MM.1S (cell line): ENCODE results near the gene NDUFA8.

ENCODE experiments used
- DNase-seq: peaks from one replicate; pipeline ENCODE4 v3.0.0-alpha.2; 2015
- H2AFZ ChIP-seq: fragments of 300-600 bp; sonication (generic); 2 replicates; pipeline ENCODE4 v1.6.0; 2016; ENCODE audit warnings: antibody characterized with exemption, low read length
- H3F3A ChIP-seq: fragments of 300-600 bp; sonication (generic); 2 replicates; pipeline ENCODE4 v1.6.1; 2016; ENCODE audit warnings: mild to moderate bottlenecking, antibody characterized with exemption, low read length, moderate library complexity, mixed read lengths; ENCODE audit not compliant: insufficient read depth
- H3K27ac ChIP-seq: fragments of 300-600 bp; sonication (generic); 2 replicates; pipeline ENCODE4 v1.5.1; 2016; ENCODE audit warnings: mild to moderate bottlenecking, low read length
- H3K27me3 ChIP-seq: fragments of 300-600 bp; sonication (generic); replicated peaks from 2 replicates; pipeline ENCODE4 v1.6.0; 2016; ENCODE audit warnings: low read length; ENCODE audit not compliant: insufficient read depth
- H3K36me3 ChIP-seq: fragments of 300-600 bp; sonication (generic); replicated peaks from 2 replicates; pipeline ENCODE4 v1.6.1; 2016; ENCODE audit warnings: mild to moderate bottlenecking, low read length, mixed read lengths; ENCODE audit not compliant: insufficient read depth
- H3K4me1 ChIP-seq: fragments of 300-600 bp; sonication (generic); 2 replicates; pipeline ENCODE4 v1.6.1; 2016; ENCODE audit warnings: low read length, mixed read lengths
- H3K4me2 ChIP-seq: fragments of 300-600 bp; sonication (generic); 2 replicates; pipeline ENCODE4 v1.6.0; 2016; ENCODE audit warnings: low read depth, low read length
- H3K4me3 ChIP-seq: fragments of 300-600 bp; sonication (generic); 2 replicates; pipeline ENCODE4 v1.5.1; 2016; ENCODE audit warnings: low read length, mixed read lengths
- H3K79me2 ChIP-seq: fragments of 300-600 bp; sonication (generic); 2 replicates; pipeline ENCODE4 v1.6.1; 2016; ENCODE audit warnings: mixed run types, low read length, mixed read lengths
- H3K9ac ChIP-seq: fragments of 300-600 bp; sonication (generic); 2 replicates; pipeline ENCODE4 v1.6.1; 2016; ENCODE audit warnings: low read length, mixed read lengths
- H3K9me2 ChIP-seq: fragments of 300-600 bp; sonication (generic); replicated peaks from 2 replicates; pipeline ENCODE4 v1.6.1; 2016; ENCODE audit warnings: mild to moderate bottlenecking, low read length, mixed read lengths; ENCODE audit not compliant: insufficient read depth
- H3K9me3 ChIP-seq: fragments of 300-600 bp; sonication (generic); replicated peaks from 2 replicates; pipeline ENCODE4 v1.6.1; 2016; ENCODE audit warnings: mild to moderate bottlenecking, low read length, mixed read lengths; ENCODE audit not compliant: insufficient read depth
- H4K20me1 ChIP-seq: fragments of 300-600 bp; sonication (generic); 2 replicates; pipeline ENCODE4 v1.6.1; 2016; ENCODE audit warnings: mild to moderate bottlenecking, low read length, moderate library complexity, mixed read lengths; ENCODE audit not compliant: insufficient read depth
- EZH2 ChIP-seq: fragments of 300-600 bp; sonication (generic); optimal IDR thresholded peaks from 2 replicates; pipeline ENCODE3; 2017; ENCODE audit warnings: low read depth, mild to moderate bottlenecking, antibody characterized with exemption, low read length, mixed read lengths
- EZH2phosphoT487 ChIP-seq: fragments of 300-600 bp; sonication (generic); IDR thresholded peaks from 2 replicates; pipeline ENCODE4 v1.6.1; 2018; ENCODE audit warnings: antibody characterized with exemption, low read length
- TF ChIP-seq, protein P1 (sequence below): fragments of 300-600 bp; sonication (generic); IDR thresholded peaks from 2 replicates; pipeline ENCODE4 v1.5.1; 2016; ENCODE audit warnings: antibody characterized with exemption, low read length, mixed read lengths

Gene NDUFA8

DNA sequence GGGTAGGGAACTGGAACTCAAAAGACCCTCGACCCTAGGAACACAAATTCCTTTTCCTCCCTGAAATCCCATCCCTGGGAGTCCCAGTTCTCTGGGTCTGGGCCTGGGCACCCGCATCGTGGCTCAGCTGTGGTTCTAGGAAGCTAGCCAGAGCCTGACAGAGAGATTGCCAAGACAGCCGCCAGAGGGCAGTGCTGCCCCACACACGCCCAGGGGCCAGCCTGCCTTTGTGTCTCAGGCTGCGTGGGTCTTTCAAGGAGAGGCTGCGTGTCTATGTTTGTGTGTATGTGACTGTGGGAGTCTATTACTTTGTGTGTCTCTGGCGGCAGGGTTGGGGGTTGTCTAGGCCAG lies 34.4 kb downstream of the NDUFA8 start:
- peak; percentile 59 for DNase-seq
- H3K27me3 ChIP-seq: peaks cover 18% of the 10 kb centered on the region
- no peaks in the 10 kb centered on the region for H3K36me3 ChIP-seq
- no peaks in the 10 kb centered on the region for H3K9me2 ChIP-seq
- H3K9ac ChIP-seq: no peak overlapping the region
- no peaks in the 10 kb centered on the region for H3K4me1 ChIP-seq
- TF ChIP-seq, protein P1, sequence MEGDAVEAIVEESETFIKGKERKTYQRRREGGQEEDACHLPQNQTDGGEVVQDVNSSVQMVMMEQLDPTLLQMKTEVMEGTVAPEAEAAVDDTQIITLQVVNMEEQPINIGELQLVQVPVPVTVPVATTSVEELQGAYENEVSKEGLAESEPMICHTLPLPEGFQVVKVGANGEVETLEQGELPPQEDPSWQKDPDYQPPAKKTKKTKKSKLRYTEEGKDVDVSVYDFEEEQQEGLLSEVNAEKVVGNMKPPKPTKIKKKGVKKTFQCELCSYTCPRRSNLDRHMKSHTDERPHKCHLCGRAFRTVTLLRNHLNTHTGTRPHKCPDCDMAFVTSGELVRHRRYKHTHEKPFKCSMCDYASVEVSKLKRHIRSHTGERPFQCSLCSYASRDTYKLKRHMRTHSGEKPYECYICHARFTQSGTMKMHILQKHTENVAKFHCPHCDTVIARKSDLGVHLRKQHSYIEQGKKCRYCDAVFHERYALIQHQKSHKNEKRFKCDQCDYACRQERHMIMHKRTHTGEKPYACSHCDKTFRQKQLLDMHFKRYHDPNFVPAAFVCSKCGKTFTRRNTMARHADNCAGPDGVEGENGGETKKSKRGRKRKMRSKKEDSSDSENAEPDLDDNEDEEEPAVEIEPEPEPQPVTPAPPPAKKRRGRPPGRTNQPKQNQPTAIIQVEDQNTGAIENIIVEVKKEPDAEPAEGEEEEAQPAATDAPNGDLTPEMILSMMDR: peak; percentile 96
- no peak for TF ChIP-seq EZH2
- no peaks in the 10 kb centered on the region for H3F3A ChIP-seq
- no peaks in the 10 kb centered on the region for H4K20me1 ChIP-seq
- H3K79me2 ChIP-seq: no peaks in the 10 kb centered on the region
- no peak overlapping the region for H3K27ac ChIP-seq
- H3K9me3 ChIP-seq: no peaks in the 10 kb centered on the region
- H3K4me3 ChIP-seq: no peak overlapping the region
- no peak overlapping the region for H2AFZ ChIP-seq
- H3K4me2 ChIP-seq: no peak overlapping the region

DNA sequence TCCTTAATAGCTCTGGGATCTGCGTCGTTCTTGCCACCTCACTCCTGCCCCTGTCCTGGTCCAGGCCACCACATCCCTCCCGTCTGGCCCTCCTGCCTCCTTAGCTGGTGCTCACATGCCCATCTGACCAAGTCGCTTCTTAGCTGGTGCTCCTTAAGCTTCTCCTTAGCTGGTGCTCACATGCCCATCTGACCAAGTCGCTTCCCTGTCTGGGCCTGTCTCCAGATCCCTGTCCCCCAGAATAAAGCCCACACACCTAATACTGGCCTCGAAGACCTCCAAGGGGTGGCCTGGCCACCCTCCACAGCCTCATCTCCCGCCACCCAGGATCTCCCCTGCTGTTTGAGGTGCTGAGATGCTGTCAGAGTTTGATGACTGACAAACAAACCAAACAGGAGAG lies 35.1 kb downstream of the NDUFA8 start:
- no peak overlapping the region for H3K4me2 ChIP-seq
- no peak overlapping the region for H3K27ac ChIP-seq
- no peaks in the 10 kb centered on the region for H4K20me1 ChIP-seq
- H2AFZ ChIP-seq: no peak overlapping the region
- H3F3A ChIP-seq: no peaks in the 10 kb centered on the region
- no peaks in the 10 kb centered on the region for H3K4me1 ChIP-seq
- H3K9me3 ChIP-seq: no peaks in the 10 kb centered on the region
- no peaks in the 10 kb centered on the region for H3K79me2 ChIP-seq
- H3K9ac ChIP-seq: no peak overlapping the region
- H3K27me3 ChIP-seq: peaks cover 18% of the 10 kb centered on the region
- H3K36me3 ChIP-seq: no peaks in the 10 kb centered on the region
- no peak for DNase-seq
- no peaks in the 10 kb centered on the region for H3K9me2 ChIP-seq
- TF ChIP-seq EZH2phosphoT487 (no peak), EZH2 (no peak)
- TF ChIP-seq, protein P1: no peak
- no peak overlapping the region for H3K4me3 ChIP-seq

DNA sequence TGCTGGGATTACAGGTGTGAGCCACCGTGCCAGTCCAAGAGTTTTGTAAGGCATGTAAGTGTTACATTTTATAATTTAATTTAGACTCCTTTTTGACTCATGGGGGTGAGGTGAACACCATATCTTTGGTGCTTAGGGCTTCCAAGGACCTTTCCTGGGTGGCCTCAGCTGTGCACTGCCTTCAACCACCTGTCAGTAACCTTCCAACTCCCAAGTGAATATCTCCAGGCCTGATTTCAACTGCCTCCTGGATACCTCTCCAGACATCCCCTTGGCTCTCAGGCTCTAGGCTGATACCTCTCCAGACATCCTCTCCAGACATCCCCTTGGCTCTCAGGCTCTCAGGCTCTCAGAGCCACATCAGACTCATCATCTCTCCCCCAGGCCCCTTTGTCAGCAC lies 35.5 kb downstream of the NDUFA8 start:
- H3K36me3 ChIP-seq: no peaks in the 10 kb centered on the region
- H3K9me2 ChIP-seq: no peaks in the 10 kb centered on the region
- TF ChIP-seq, protein P1: no peak
- TF ChIP-seq EZH2phosphoT487: no peak
- TF ChIP-seq EZH2: no peak
- H4K20me1 ChIP-seq: no peaks in the 10 kb centered on the region
- no peak overlapping the region for H3K9ac ChIP-seq
- no peak overlapping the region for H3K4me3 ChIP-seq
- H3K4me2 ChIP-seq: no peak overlapping the region
- H3K27me3 ChIP-seq: peaks cover 18% of the 10 kb centered on the region
- no peak overlapping the region for H2AFZ ChIP-seq
- no peaks in the 10 kb centered on the region for H3K4me1 ChIP-seq
- H3K27ac ChIP-seq: no peak overlapping the region
- no peaks in the 10 kb centered on the region for H3K9me3 ChIP-seq
- H3K79me2 ChIP-seq: no peaks in the 10 kb centered on the region
- H3F3A ChIP-seq: no peaks in the 10 kb centered on the region
- DNase-seq: no peak
